MV-4-11 (cell line): Measurements from ENCODE around the gene LTBP2.
"Not testable (repeated sequence)": the region's sequence is repeated elsewhere in the genome, so short reads cannot be mapped to it uniquely, and the experiment has no call there.

Source experiments
- DNase-seq: peaks from one replicate; lab custom pipeline; 2025; lab: John Stamatoyannopoulos, UW

The LTBP2 gene

DNA sequence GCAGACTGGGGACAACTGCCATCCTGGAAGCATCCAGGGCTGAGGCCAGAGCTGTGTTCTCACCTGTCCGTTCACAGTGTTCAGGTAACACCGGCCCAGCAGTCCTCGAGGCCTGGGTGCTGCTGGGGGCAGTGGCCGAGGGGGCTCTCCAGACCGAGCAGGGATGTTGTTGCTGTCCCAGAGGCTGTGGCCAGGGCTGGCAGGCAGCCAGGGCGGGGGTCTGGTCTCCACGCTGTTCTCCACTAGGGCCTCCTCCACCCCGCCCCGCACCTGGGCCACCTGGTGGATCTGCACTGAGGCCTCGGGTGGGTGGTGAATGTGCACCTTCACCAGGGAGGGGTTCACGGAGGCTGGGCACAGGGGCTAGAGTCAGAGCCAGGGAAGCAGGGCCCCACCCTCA, 61.0 kb downstream of the LTBP2 start:
- DNase-seq: no peak

DNA sequence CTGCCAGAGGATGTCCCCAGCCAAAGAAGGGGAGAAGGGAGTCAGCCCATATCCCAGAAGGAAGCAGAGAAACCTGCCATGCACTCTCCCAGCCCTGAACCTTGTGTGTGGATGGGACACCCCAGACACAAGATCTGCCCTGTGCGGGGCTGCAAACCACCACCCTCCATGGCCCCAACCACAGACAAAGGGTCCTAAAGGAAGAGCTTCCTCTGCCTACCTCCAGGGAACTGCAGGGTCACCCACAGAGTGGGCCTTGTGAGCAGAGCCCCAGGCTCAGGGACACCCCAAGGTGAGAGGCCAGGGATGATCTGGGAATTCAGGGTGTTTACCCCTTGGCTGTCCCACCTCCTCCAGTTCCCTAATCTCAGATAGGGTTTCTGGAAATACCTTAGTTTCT, 62.0 kb downstream of the LTBP2 start:
- DNase-seq: no peak

DNA sequence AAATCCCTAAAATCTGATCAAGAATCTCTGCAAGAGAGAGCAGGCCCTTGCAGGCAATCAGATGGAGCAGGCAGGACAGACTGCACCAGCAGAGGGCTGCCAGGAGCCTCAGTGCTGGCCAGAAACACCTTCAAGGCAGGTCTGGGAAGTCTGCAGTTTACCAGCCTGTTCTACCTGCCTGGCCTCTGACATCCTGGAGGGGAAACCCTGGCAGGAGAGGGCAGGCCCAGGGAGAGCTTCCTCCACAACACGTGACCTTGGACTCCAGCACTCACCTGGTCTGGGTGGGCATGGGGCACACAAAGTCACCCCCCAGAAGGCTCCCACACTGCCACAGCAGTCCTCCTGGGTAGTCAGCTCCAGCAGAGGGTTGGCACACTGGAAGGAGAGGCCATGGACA, 62.4 kb downstream of the LTBP2 start:
- DNase-seq: no peak

- DNase-seq: no peak
Measured at GRCh38 chr14:74548881-74549280, 63.2 kb downstream of the LTBP2 start.

- no peak for DNase-seq
Measured at GRCh38 chr14:74547331-74547927, 64.6 kb downstream of the LTBP2 start.

GRCh38 chr14:74546416-74546815, 65.6 kb downstream of the LTBP2 start:
- no peak for DNase-seq

DNA sequence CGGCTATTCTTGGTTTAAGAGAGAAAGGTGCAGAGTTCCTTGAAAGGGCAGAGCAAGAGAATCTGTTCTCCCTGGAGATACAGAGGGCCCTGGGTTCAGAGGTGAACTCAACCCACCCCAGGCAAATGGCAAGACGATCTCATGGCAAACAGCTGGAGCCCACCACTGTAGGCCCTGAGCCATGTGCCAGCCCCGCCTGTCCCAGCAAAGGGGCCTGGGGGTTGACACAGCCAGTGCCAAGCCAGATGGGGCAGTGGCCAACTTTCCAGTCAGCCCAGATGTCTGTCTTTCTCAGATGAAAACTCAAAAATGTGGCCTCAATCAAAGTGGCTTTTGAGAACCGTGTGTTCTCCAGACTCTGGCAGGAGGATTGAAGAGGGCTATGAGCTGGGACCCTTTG, 66.7 kb downstream of the LTBP2 start:
- no peak for DNase-seq

- no peak for DNase-seq
Measured at GRCh38 chr14:74543771-74544438, 68.1 kb downstream of the LTBP2 start.

DNA sequence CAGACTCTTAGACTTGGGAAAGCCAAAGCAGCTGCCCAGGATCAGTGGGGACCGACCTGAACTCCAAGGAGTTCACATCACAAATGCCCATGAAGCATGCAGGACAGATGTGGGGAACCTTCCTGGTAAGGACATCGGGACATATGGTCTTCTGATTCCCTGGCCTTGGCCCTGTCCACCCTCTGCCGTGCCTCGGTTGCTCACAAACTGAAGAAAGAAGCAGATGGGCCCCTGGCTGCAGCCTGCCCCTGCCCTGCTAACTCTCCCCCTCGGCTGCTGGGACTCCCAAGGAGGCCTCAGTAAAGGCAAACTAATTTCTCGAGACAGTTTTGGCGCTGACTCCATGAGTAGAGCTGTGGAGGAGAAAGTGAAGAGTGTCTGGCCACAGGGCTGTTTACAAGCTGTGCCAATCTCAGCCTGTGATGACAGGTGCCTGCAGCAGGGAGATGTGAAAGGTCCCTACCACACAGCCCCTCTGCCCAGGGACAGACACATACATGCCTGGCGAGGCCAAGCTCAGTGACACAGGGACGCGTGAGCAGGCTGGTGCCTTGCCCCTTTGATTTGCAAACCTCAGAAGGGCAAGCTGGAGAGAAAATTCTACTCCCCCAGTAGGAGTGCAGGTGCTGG, 69.9 kb downstream of the LTBP2 start:
- no peak for DNase-seq

DNA sequence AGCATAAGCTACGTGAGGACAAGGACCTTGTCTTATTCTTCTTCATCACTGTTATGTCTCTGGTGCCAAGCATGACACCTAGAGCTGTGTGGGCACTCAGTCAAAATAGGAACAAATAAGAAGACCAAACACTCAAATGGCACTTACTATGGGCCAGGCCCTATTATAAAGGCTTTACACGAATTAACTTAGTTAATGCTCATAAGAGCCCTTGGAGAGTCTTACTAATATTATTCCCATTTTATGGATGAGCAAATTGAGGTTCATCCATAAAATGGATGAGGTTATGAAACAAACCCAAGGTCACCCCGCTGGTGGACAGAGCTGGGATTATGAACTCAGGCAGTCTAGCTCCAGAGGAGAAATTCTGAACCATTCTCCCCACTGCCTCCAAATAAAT, 70.8 kb downstream of the LTBP2 start:
- DNase-seq: no peak

- DNase-seq: no peak
Measured at GRCh38 chr14:74539503-74539902, 72.5 kb downstream of the LTBP2 start.

DNA sequence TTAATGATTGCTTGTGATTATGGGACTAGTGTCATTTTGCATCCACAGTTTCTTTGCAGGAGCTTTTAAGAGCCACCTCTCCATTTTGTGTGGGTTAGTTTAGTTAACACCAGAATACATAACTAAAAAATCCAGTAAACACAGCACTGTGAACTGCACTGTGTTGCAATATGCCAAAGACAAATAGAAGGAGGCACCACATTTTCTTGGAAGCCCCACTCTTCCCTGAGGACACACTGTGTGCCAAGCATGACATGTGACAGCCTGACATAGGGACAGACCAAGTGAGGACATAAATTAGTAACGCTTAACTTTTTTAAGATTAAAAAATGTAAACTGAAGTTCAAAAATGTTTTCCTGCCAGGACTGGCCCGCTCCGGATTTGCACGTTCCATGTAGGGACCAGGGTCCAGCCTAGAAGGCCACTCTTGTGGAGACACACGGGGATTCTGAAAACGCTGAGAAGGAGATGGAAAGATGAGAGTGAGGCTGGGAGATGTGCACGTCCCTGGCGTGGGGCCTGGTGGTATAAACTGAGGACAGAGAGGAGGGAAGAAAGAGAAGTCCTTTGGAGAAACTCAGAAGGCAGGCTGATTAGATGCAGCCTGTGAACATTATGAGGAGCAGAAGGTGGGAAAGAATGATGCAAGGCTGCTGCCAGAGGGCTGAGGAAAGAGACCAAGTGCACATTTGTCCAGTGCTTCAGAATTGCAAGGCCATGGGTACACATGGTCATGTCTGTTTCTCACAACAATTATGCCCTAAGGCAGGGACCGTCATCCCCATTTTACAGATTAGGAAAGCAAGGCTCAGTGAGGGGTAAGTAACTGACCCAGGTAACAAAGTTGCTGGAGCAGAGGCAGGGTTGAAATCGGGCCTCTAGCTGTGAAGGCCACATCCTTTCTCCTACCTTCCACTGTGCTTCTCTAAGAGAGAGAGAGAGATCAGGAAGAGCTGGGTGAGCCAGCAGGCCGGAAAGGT, 73.3 kb downstream of the LTBP2 start:
- DNase-seq: no peak

DNA sequence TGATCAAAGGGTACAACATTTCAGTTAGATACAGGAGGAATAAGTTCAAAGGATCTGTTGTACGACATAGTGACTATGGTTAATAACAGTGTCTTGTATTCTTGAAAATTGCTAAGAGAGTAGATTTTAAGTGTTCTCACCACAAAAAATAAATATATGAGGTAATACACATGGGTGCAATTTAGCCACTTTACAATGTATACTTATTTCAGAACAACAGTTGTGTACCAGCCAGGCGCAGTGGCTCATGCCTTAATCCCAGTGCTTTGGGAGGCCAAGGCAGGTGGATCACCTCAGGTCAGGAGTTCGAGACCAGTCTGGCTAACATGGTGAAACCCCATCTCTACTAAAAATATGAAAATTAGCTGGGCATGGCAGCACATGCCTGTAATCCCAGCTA, 75.7 kb downstream of the LTBP2 start:
- DNase-seq: not testable (repeated sequence)

DNA sequence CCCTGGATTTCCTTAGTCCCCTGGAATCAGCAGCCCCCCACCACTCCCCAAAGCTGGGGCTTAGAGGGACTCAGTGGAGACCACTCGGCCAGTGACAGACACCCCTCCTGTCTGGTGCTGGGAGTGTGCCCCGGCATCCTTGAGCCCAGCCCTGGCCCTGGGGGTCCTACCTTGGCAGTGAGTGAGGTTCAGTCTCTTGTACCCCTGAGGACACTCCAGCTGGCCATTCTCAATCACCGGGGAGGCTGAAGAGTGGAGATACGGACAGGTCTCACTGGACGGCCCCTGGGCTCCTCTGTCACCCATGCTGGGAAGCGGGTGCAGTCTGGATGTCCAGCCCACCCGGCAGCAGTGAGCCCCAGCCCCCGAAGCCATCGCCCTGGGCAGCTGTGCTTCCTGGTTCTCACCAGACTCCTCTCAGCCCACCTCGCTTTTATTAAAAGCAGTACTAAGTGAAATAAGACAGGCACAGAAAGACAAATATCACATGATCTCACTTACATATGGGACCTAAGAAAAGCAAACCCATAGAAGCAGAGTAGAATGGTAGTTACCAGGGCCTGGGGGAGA, 76.2 kb downstream of the LTBP2 start:
- no peak for DNase-seq

DNA sequence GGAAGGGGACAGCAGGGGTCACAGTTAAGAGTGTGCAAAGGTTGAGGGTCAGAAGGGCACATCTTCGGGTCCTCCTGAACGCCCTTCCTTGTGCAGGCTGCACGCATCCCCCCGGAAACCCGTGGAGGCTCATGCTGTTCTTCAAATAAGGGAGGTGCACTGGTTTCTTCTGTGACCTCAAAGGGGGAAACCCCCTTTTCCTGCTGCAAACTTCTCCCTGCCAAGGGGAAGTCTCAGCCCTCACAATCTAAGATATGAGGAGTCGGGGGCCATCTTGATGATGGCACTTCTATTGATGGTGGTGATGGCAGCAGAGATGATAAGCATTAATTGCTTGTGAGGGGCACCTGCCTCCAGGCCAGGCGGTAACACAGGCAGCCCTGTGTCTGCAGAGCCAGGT, 78.5 kb downstream of the LTBP2 start:
- DNase-seq: no peak

GRCh38 chr14:74532246-74532645, 79.8 kb downstream of the LTBP2 start:
- no peak for DNase-seq

DNA sequence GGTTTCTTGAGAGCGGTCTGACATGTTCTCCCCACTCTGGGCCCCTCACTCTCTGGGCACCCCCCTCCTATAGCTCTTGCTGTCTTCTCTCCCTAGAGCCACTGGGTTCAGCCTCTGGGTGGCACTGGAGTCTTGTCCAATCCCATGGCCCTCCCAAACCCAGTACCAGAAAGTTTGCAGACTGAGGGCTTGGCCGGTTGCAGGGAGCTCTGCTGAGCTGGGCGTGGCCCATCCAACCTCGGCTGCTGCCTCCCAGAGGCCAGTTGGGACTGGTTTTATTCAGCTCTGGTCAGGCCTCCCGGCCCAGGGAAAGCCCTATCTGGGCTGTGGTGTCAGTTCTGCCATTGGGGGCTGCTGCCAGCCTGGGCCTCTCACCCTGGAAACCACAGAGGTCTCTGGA, 80.6 kb downstream of the LTBP2 start:
- DNase-seq: no peak

- peak; percentile 14 for DNase-seq
Measured at GRCh38 chr14:74531006-74531405, 81.0 kb downstream of the LTBP2 start.

DNA sequence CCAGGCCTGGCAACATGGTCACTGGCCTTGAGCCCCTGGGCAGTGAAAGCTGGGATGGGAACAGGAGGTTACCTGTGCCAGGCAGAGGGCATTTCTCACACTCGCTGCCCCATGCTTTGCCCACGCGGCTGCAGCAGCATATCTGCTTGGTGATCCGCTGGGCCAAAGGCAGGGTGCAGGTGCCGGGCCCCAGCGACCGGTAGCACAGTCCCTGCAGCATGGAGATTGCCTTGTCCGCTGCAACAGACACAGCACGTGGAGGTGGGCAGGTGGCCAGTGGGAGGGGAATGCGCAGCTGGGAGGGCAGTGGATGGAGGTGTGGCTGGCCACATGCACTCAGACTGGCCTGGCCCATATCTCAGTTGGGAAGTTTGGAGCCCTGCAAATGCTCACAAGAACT, 83.2 kb downstream of the LTBP2 start:
- DNase-seq: no peak

DNA sequence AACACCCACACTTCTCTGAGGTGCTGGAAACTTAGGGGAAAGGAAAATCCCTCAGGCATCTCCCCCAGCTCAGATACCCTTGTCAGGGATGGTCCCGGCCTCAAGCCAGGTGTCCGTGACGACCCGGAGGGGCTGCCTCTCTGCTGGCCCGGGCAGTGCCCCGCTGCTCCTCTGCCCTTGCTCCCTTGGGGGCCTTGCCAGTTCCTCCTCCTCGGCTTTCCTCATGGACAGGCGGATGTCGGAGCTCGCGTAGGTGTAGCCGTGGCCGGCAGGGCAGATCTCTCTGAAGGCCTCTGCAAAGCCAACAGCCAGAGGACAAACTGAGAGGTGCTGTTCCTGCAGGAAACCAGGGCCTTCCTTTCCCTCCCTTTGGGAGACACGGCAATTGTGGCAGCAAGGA, 83.6 kb downstream of the LTBP2 start:
- no peak for DNase-seq

DNA sequence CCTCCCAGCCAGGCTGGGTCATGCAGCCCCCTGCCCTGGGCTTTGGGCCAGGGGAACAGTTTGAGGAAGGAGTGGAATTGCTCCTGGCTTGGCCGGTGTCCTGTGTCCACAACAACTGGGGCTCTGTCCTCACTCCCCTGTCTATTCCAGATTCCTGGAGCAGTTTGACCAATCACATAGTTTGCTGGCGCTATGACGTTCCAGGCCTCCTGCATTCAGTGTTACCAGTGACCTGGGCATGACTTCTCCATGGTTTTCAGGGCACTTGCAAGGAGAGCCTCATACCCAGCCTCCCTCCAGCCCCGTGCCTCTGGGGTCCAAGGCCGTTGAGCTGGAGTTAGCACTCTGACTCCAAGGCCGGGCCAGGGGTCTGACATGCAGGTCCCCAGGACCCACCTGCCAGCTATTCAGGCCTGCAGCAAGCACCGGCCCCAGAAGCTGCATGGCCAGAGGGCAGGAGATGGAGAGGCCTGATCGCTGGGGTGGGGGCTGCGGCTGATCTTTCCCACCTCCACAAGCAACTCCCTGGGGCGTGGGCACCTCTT, 84.2 kb downstream of the LTBP2 start:
- no peak for DNase-seq
